ENCODE results near the gene PXDN.

Gene PXDN

GRCh38 chr2:1663621-1664020, 80.7 kb downstream of the PXDN start:
- DNase-seq (ENCODE audit: low read depth, low spot score) = no peak

DNA sequence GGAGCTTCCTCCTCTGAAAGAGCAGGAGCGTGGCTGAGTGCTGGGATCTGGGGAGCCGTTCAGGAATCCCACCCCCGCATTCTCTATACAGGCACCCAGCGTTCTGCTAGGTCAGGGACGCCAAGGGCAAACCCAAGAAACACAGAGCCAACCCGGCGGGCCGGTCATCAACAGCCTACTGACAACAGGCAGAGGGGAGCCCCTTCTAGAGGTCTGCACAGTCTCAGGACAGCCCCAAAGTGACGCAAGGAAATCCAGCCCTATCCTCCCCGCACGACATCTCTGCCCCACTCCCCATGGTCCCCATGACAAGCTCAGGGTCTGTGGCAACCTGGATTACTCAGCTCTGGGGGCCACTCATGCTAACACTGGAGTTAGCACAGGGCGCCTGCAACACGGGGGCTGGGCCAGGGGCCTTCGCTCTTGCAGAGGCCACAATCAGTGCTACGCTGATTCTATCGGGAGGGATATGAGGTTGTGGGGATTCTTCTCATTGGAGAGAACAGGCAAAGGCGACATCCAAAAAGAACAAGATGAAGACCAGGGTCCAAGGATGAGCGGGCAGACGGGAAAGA, 81.6 kb downstream of the PXDN start:
- DNase-seq (ENCODE audit: low read depth, low spot score) = no peak

DNA sequence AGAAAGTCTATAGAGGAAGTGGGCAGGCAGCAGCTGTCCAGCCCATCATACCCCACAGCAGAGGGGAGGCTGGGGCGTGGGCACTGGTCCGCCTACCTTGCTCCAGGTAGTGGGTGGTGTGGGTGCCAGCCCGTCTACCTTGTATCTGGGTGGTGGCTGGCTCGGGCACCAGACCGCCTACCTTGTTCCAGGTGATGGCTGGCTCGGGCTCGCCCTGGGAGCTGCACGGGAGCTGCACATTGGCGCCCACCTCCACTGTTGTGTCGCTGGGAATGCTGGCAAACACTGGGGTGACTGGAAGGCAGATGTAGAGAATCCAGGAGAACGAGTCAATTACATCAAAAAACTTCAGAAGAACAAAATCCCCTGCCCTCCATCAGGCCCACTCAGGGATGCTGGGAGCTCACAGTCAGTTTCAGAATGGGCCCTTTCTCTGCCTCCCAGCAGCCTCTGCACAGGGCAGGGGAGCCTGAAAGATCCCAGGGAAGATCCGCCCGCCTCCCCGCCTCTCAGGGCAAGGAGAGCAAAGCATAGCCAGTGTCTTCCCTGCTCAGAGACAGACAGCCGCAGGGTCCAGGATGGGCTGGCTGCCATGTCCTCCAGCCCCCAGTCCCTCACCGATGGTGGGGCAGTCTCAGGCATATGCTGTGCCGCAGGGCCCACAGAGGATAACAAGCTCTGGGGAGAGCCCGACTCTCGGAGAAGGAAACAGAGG, 82.3 kb downstream of the PXDN start:
- DNase-seq (ENCODE audit: low read depth, low spot score) = no peak

DNA sequence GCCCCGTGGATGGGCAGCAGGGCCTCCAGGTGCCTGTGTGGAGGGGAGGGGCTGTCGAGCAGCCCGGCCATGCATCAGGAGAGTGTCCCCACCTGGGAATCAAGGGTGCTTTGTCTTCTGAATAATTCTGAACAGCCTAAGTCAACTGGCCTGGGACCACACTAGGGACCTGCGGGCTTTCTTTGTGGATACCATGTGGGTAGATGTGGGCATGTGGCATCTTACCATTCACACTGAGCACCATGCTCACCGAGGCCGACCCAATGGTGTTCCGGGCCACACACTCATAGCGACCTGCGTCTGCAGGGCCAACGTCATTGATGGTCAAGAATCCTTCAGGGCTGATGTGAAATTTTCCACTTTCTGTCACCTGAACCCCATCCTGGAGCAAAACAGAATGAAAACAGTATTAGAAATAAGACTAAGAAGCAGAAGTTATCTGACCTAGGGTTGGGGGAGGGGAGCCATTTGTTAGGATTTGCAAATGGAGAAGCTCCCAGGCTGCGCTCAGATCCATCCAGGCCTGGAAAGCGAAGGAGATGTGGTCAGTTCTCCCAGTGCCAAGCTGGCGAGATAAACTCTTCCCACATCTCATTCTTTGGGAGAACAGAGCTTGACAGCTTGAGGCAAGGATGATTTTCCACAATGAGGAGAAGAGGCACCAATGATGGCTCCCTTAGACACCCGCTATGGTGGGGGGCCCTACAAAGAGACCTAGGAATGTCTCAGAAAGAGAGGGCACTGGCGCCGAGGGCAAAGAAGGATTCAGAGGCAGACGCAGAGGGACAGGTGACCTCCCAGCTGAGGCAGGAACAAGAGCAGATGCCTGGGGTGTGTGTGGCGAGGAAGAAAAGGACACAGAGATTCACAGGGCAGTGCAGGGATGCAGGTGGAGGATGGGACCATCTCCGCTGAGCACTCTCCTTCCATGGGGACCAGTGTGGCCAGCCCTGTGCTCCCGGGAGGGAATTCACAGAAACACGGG, 83.4 kb downstream of the PXDN start:
- DNase-seq (ENCODE audit: low read depth, low spot score) = no peak

DNA sequence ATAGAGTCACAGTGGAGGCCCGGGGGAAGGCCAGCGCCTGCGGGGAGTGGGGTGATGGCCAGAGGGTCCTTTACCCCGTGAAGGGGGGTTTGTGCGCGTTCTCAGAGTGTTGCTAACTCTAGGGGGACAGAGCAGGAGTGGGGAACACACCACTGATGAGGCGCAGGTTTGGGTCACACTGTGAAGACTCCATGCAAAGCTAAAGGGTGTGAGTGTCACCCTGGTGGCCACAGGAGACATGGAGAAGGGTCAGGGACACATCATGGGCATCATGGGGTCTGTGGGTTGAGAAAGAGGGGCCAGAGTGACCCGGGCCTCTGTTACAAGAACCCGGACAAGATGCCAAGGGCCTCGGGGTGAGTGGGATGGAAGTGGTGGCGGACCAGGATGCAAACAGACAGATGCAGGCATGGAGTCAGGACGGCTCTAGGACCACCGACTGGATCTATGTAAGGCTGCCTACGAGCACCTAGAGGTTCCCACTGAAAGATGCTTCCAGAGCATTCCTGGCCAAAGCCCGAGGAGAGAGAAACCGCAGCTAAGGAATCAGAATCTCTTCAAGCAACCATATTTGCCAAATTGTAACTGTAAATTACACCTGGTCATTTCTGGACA, 84.3 kb downstream of the PXDN start:
- no peak for DNase-seq (ENCODE audit: low read depth, low spot score)

DNA sequence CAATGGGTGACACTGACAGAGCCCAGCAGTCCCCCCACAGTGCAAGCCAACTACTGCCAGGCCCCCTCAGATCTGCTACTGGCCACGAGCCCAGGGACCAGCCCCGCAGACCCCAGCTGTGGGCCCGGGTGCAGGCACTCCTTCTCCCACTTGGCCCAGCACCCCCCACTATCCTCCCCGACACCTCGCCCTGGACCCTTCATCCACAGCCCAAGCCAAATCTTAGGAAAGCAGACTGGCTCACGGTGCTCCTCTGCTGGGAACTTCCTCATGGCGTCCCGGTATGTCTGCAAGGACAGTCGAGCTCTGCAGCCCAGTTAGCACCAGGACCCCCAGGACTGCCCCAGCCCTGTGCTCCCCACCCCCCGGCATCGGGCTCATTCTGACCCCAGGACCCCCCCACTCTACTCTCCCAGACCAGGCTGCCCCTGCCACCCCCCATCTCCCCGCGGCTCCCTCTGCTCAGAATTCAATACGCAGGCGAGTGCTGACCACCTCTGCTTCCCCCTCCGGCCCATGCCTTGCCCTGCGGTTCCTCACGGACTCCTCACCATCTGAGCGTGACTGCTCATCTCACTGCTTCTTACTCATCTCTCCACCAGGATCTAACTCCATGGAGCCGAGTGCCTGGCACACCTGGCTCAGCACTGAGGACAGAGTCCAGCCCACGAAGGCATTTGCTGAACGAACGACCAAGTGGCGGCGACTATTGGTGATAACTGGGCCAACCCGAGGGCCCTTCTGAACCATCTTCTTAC, 85.7 kb downstream of the PXDN start:
- no peak for DNase-seq (ENCODE audit: low read depth, low spot score)

- DNase-seq (ENCODE audit: low read depth, low spot score) = no peak
Observed at GRCh38 chr2:1656961-1657841, 87.1 kb downstream of the PXDN start.

GRCh38 chr2:1656326-1656960, 87.9 kb downstream of the PXDN start:
- DNase-seq (ENCODE audit: low read depth, low spot score) = no peak

DNA sequence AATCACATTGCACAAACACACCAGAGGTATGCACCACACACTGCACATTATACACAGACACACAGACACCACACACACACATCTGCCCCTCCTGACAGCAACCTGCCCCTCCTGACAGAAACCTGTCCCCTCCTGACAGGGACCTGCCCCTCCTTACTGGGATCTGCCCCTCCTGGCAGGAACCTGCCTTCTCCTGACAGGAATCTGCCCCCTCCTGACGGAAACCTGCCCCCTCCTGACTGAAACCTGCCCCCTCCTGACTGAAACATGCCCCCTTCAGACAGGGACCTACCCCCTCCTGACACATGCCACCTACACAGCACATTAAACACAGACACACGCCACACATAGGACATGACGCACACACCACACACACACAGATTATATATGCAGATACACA, 88.9 kb downstream of the PXDN start:
- DNase-seq (ENCODE audit: low read depth, low spot score) = no peak

DNA sequence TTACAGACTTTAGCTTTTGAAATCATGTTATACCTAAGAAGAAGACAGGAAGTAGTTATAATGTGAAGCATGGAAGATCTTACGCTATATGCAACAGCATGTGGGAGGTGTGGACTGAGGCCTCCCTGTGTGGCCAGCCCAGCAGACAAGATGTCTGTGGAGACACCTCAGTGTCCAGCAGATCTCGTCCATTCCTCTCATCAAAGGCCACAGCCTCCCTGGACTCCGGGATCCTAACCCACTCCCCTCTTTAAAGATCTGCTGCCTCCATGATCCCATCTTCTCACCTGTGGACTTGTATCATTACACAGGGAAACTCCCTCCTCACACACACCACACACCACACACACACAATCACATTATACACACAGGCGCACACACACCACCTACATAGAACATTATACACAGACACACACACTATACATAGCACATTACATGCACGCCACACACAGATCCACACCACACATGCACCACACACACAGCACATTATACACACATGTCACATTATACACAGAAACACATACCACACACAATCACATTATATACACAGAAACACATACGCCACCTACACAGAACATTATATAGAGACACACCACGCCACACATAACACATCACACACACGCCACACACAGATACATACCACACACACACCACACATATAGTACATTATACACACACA, 89.5 kb downstream of the PXDN start:
- DNase-seq (ENCODE audit: low read depth, low spot score) = no peak

DNA sequence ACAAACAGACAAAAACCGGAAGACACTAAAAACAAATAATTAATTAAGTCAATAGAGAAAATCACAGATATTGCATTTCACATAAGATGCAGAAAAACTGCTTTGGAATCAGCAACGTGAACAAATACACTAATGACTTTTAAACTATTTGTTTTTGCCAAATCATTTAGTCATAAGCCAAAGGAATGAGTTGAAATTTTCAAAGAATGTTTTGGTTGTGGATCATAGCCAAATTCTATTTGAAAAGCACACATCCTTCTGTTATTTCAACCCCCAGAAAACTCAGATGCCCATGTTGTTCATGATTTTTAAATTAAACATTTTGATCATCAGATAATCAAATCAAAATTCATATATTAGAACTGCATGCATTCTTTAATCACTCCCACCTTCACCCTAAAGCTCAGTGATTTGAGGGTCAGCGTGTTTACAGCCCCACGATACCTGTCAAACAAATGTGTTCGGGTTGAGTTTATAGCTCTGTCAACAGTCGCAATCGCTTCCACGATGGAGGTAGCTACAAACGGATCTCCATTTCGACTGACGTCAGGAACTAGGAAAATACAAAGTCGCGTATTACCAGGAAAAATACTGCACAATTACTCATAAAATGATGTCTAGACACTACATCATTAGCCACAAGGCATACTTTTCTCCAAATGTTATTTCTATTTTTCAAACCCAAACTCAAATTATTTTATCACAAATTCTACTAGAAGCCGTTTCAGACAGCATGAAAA, 90.2 kb downstream of the PXDN start:
- peak; percentile 31 for DNase-seq (ENCODE audit: low read depth, low spot score)

GRCh38 chr2:1652034-1652790, 92.1 kb downstream of the PXDN start:
- DNase-seq (ENCODE audit: low read depth, low spot score) = no peak

GRCh38 chr2:1651121-1652033, 92.9 kb downstream of the PXDN start:
- DNase-seq (ENCODE audit: low read depth, low spot score) = no peak

GRCh38 chr2:1650085-1650872, 94.0 kb downstream of the PXDN start:
- no peak for DNase-seq (ENCODE audit: low read depth, low spot score)

DNA sequence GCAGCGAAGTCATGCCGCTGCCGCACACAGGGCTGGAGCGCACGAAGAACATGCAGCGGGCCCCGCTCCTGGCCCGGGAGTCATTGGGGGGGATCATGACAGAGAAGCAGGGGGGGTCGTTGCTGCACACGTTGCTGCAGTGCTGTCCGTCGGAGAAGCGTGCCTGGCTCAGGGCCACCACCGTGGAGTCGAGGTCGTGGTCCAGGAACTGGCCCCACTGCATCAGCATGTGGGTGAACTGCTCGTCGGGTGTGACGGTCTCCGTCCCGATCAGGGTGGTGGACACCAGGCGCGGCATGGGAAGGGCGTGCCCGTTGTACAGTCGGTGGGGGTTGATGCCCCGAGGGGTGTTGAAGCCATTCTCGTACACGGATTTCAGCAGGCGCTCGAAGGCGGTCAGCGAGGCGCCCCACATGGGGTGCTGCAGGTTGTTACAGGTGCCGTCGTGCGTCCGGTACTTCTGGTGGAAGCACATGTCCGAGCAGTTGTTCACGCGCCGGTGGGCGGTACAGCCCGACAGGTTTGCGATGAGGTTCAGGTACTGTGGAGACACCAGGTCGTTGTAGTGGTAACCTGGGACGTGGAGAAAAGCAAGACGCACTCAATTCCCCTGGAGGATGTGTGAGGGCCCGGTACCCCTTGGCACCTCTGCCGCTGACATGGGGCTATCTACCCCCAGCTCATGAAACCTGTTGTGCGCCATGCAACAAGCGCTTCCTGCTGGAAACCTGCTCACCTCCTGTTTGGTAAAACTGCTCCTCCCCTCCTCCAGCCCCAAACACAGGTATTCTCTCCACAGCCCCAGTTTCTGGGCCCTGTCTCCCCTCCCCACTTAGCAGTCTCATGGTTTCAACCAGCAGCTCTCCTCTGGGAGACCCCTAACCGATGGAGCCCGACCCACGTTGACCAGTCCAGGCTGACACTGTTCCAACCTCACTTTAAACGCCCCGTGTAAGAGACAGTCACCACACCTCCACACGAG, 94.9 kb downstream of the PXDN start:
- no peak for DNase-seq (ENCODE audit: low read depth, low spot score)

Measured in smooth muscle cell of the brain vasculature (primary cell).